ENCODE data around the gene ARAP2.

ARAP2 gene

GRCh38 chr4:36244257-36245082 is at the start of gene ARAP2:
Gene ARAP2 (minus strand): TSS chr4:36244514. CDS start chr4:36229486, 15,028 bp downstream.
- DNase-seq: peak; percentile 81

- no peak for DNase-seq
Observed at GRCh38 chr4:36292556-36293188, 48.4 kb upstream of the ARAP2 start.

- DNase-seq: no peak
Observed at GRCh38 chr4:36290641-36291040, 46.3 kb upstream of the ARAP2 start.

- DNase-seq: no peak
Observed at GRCh38 chr4:36288731-36289426, 44.6 kb upstream of the ARAP2 start.

GRCh38 chr4:36286481-36286871 is 42.2 kb upstream of the ARAP2 start:
- no peak for DNase-seq

- peak; percentile 87 for DNase-seq
Observed at GRCh38 chr4:36285784-36286480, 41.6 kb upstream of the ARAP2 start.

- DNase-seq: no peak
Observed at GRCh38 chr4:36283912-36284465, 39.7 kb upstream of the ARAP2 start.

GRCh38 chr4:36282503-36283030 is 38.3 kb upstream of the ARAP2 start:
- DNase-seq: no peak

GRCh38 chr4:36281384-36282106 is 37.2 kb upstream of the ARAP2 start, which contains the start of gene DTHD1:
Gene DTHD1 (plus strand): TSS chr4:36281616. CDS start chr4:36281759, 143 bp downstream.
- DNase-seq: peak; percentile 67

- DNase-seq: no peak
Observed at GRCh38 chr4:36280555-36280954, 36.2 kb upstream of the ARAP2 start.

GRCh38 chr4:36278789-36279188 is 34.5 kb upstream of the ARAP2 start:
- DNase-seq: no peak

- no peak for DNase-seq
Observed at GRCh38 chr4:36277533-36277932, 33.2 kb upstream of the ARAP2 start.

- no peak for DNase-seq
Observed at GRCh38 chr4:36274158-36274557, 29.8 kb upstream of the ARAP2 start.

- DNase-seq: no peak
Observed at GRCh38 chr4:36273276-36273675, 29.0 kb upstream of the ARAP2 start.

GRCh38 chr4:36269533-36270173 is 25.3 kb upstream of the ARAP2 start:
- DNase-seq: no peak

- DNase-seq: peak; percentile 81
Observed at GRCh38 chr4:36269101-36269500, 24.8 kb upstream of the ARAP2 start.

- no peak for DNase-seq
Observed at GRCh38 chr4:36267486-36268268, 23.4 kb upstream of the ARAP2 start.

- no peak for DNase-seq
Observed at GRCh38 chr4:36264207-36264826, 20.0 kb upstream of the ARAP2 start.

- no peak for DNase-seq
Observed at GRCh38 chr4:36260731-36261130, 16.4 kb upstream of the ARAP2 start.

- DNase-seq: no peak
Observed at GRCh38 chr4:36256398-36256891, 12.1 kb upstream of the ARAP2 start.
